HepG2 (cell line): ENCODE measurements around the gene GLRX5. TPM values are rescaled to one million over a fixed set of nuclear protein-coding genes. Genes with fewer than 3 reads are reported as not detected.

Source experiments
- ATF1 ChIP-seq: IDR thresholded peaks from 2 replicates; pipeline ENCODE4 v1.6.1; 2016; ENCODE audit warnings: mild to moderate bottlenecking, control low read depth
- HIVEP1 ChIP-seq: sonication (generic); formaldehyde crosslinking; IDR thresholded peaks from 2 replicates; pipeline ENCODE4 v1.4.0; 2020; ENCODE audit warnings: mild to moderate bottlenecking, missing genetic modification reagents
- HNRNPL ChIP-seq: fragments of 200-400 bp; formaldehyde crosslinking; IDR thresholded peaks from 2 replicates; pipeline ENCODE4 v1.6.1; 2017; ENCODE audit warnings: mild to moderate bottlenecking, low read depth, low read length
- KAT7 ChIP-seq: IDR thresholded peaks from 2 replicates; pipeline ENCODE4 v1.6.1; 2018; ENCODE audit warnings: borderline replicate concordance, missing compliant biosample characterization
- MYC ChIP-seq: sonication (generic); formaldehyde crosslinking; IDR thresholded peaks from 2 replicates; pipeline ENCODE4 v1.9.0; 2021; ENCODE audit warnings: missing genetic modification reagents, borderline replicate concordance
- NFKB2 ChIP-seq: sonication (generic); formaldehyde crosslinking; IDR thresholded peaks from 2 replicates; pipeline ENCODE4 v1.4.0; 2020; ENCODE audit warnings: missing genetic modification reagents, borderline replicate concordance
- SP4 ChIP-seq: sonication (generic); formaldehyde crosslinking; IDR thresholded peaks from 2 replicates; pipeline ENCODE4 v1.8.1; 2023; ENCODE audit warnings: mild to moderate bottlenecking, missing genetic modification reagents
- SRSF4 ChIP-seq: fragments of 200-400 bp; formaldehyde crosslinking; IDR thresholded peaks from one replicate; pipeline ENCODE4 v1.6.1; 2018; ENCODE audit warnings: mild to moderate bottlenecking, low read depth, low read length, moderate library complexity; ENCODE audit not compliant: poor library complexity, severe bottlenecking
- ZFP90 ChIP-seq: sonication (generic); formaldehyde crosslinking; IDR thresholded peaks from 2 replicates; pipeline ENCODE4 v1.8.0; 2022; ENCODE audit warnings: missing genetic modification reagents, mild to moderate bottlenecking, inconsistent platforms, borderline replicate concordance
- ZKSCAN5 ChIP-seq: sonication (generic); formaldehyde crosslinking; IDR thresholded peaks from 2 replicates; pipeline ENCODE4 v1.5.1; 2020; ENCODE audit warnings: mild to moderate bottlenecking, missing genetic modification reagents
- ZNF292 ChIP-seq: sonication (generic); formaldehyde crosslinking; IDR thresholded peaks from 2 replicates; pipeline ENCODE4 v1.8.1; 2022; ENCODE audit warnings: mild to moderate bottlenecking, low read depth, missing genetic modification reagents, borderline replicate concordance
- ZNF772 ChIP-seq: sonication (generic); formaldehyde crosslinking; IDR thresholded peaks from 2 replicates; pipeline ENCODE4 v1.5.0; 2020; ENCODE audit warnings: mild to moderate bottlenecking, missing genetic modification reagents
- polyA plus RNA-seq, 8 experiments: library from polyadenylated mRNA; depleted of rRNA in 3 of 8; stranded (reverse) in 7 of 8; unstranded in 1 of 8; fragments of >200 nt; fragmentation: Illumina TruSeq in 4 of 8; extraction: Trizol in 4 of 8; gene quantifications; 2 replicates each; pipeline versions ENCODE4 v1.2.1 to v1.2.3, GENCODE V29; 2011 to 2016; ENCODE audit warnings: low read depth in 4 of 8, missing spikeins in 1 of 8, mixed read lengths in 1 of 8; ENCODE audit not compliant: insufficient read depth in 1 of 8
- total RNA-seq, 5 experiments: library from RNA; depleted of rRNA; stranded (reverse); fragments of >200 nt; fragmentation: Illumina TruSeq; extraction: Trizol; gene quantifications; 2 replicates each; pipeline ENCODE4 v1.2.3, GENCODE V29; 2016; ENCODE audit warnings: low read depth in 1 of 5
- TF ChIP-seq, protein P1 (sequence below): sonication (generic); formaldehyde crosslinking; IDR thresholded peaks from 2 replicates; pipeline ENCODE4 v1.9.0; 2021; ENCODE audit warnings: missing genetic modification reagents, borderline replicate concordance
- TF ChIP-seq, protein P2 (sequence below): sonication (generic); formaldehyde crosslinking; conservative IDR thresholded peaks from 2 replicates; pipeline ENCODE4 v1.4.0; 2020; ENCODE audit warnings: missing genetic modification reagents
- TF ChIP-seq, protein P3 (sequence below): sonication (generic); formaldehyde crosslinking; conservative IDR thresholded peaks from 2 replicates; pipeline ENCODE4 v1.4.0; 2020; ENCODE audit warnings: mild to moderate bottlenecking, missing genetic modification reagents, moderate library complexity
- TF ChIP-seq, protein P4 (sequence below): sonication (generic); formaldehyde crosslinking; IDR thresholded peaks from 2 replicates; pipeline ENCODE4 v1.4.0; 2020; ENCODE audit warnings: missing genetic modification reagents, borderline replicate concordance
- TF ChIP-seq, protein P5 (sequence below): sonication (generic); formaldehyde crosslinking; IDR thresholded peaks from 2 replicates; pipeline ENCODE4 v1.4.0; 2020; ENCODE audit warnings: missing genetic modification reagents

Gene GLRX5
- total and polyA plus RNA-seq, 2 of the 13 experiments (the other 11 are each of a cell fraction or from before 2014, with no cell fraction given) = 122 to 146 TPM

DNA sequence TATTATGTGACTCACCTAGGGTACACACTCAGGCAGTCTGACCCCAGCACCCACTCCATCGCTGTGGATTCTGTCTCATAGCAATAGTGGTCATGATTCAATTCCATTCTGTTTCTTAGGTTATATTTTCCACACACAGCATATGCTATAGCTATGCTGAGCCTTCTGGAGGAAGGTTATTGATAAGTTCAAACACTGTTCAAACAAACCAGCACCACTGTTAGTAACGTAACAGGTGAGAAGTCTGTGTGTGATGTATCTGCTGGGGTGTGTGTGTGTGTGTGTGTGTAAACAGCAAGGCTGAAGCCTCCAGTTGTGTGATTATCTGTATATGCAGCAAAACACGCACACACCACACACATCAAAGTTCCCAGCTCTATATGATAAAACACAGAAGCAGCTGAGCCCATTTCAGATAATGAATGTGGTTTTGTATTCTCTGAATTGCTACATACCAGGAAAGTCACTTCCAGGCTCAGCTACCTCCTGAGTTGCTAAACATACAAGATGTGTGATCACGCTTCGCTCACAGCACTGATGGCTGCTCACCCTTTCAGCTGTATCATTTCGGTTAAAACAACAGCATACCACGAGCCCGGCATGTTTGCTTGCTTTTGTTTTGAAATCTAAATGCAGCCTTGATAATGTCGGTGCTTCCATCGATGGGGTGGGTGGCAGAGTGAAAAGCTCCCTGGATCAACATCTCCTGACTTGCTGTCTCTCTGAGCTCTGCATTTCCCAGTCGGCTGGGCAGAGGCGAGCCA is 11.6 kb upstream of the GLRX5 start (continued):
- TF ChIP-seq SP4 (CRISPR knock-in tag) = no peak
- peak; percentile 14; the same call in 1 of the 2 replicates for TF ChIP-seq KAT7 (CRISPR knock-in tag)
- TF ChIP-seq ZKSCAN5 (CRISPR knock-in tag) = peak; percentile 75
- TF ChIP-seq SRSF4 = no peak
- no peak for TF ChIP-seq HIVEP1 (CRISPR knock-in tag)
- TF ChIP-seq ZNF292 (CRISPR knock-in tag) = peak; percentile 73
- TF ChIP-seq, protein P1, sequence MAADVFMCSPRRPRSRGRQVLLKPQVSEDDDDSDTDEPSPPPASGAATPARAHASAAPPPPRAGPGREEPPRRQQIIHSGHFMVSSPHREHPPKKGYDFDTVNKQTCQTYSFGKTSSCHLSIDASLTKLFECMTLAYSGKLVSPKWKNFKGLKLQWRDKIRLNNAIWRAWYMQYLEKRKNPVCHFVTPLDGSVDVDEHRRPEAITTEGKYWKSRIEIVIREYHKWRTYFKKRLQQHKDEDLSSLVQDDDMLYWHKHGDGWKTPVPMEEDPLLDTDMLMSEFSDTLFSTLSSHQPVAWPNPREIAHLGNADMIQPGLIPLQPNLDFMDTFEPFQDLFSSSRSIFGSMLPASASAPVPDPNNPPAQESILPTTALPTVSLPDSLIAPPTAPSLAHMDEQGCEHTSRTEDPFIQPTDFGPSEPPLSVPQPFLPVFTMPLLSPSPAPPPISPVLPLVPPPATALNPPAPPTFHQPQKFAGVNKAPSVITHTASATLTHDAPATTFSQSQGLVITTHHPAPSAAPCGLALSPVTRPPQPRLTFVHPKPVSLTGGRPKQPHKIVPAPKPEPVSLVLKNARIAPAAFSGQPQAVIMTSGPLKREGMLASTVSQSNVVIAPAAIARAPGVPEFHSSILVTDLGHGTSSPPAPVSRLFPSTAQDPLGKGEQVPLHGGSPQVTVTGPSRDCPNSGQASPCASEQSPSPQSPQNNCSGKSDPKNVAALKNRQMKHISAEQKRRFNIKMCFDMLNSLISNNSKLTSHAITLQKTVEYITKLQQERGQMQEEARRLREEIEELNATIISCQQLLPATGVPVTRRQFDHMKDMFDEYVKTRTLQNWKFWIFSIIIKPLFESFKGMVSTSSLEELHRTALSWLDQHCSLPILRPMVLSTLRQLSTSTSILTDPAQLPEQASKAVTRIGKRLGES (CRISPR knock-in tag) = peak; percentile 63; the same call in 1 of the 2 replicates
- TF ChIP-seq, protein P2, sequence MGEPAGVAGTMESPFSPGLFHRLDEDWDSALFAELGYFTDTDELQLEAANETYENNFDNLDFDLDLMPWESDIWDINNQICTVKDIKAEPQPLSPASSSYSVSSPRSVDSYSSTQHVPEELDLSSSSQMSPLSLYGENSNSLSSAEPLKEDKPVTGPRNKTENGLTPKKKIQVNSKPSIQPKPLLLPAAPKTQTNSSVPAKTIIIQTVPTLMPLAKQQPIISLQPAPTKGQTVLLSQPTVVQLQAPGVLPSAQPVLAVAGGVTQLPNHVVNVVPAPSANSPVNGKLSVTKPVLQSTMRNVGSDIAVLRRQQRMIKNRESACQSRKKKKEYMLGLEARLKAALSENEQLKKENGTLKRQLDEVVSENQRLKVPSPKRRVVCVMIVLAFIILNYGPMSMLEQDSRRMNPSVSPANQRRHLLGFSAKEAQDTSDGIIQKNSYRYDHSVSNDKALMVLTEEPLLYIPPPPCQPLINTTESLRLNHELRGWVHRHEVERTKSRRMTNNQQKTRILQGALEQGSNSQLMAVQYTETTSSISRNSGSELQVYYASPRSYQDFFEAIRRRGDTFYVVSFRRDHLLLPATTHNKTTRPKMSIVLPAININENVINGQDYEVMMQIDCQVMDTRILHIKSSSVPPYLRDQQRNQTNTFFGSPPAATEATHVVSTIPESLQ (CRISPR knock-in tag) = no peak
- TF ChIP-seq, protein P3, sequence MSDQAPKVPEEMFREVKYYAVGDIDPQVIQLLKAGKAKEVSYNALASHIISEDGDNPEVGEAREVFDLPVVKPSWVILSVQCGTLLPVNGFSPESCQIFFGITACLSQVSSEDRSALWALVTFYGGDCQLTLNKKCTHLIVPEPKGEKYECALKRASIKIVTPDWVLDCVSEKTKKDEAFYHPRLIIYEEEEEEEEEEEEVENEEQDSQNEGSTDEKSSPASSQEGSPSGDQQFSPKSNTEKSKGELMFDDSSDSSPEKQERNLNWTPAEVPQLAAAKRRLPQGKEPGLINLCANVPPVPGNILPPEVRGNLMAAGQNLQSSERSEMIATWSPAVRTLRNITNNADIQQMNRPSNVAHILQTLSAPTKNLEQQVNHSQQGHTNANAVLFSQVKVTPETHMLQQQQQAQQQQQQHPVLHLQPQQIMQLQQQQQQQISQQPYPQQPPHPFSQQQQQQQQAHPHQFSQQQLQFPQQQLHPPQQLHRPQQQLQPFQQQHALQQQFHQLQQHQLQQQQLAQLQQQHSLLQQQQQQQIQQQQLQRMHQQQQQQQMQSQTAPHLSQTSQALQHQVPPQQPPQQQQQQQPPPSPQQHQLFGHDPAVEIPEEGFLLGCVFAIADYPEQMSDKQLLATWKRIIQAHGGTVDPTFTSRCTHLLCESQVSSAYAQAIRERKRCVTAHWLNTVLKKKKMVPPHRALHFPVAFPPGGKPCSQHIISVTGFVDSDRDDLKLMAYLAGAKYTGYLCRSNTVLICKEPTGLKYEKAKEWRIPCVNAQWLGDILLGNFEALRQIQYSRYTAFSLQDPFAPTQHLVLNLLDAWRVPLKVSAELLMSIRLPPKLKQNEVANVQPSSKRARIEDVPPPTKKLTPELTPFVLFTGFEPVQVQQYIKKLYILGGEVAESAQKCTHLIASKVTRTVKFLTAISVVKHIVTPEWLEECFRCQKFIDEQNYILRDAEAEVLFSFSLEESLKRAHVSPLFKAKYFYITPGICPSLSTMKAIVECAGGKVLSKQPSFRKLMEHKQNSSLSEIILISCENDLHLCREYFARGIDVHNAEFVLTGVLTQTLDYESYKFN = peak; percentile 81
- TF ChIP-seq ATF1 = no peak
- TF ChIP-seq, protein P4, sequence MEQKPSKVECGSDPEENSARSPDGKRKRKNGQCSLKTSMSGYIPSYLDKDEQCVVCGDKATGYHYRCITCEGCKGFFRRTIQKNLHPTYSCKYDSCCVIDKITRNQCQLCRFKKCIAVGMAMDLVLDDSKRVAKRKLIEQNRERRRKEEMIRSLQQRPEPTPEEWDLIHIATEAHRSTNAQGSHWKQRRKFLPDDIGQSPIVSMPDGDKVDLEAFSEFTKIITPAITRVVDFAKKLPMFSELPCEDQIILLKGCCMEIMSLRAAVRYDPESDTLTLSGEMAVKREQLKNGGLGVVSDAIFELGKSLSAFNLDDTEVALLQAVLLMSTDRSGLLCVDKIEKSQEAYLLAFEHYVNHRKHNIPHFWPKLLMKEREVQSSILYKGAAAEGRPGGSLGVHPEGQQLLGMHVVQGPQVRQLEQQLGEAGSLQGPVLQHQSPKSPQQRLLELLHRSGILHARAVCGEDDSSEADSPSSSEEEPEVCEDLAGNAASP (CRISPR knock-in tag) = peak; percentile 43; the same call in 1 of the 2 replicates
- TF ChIP-seq NFKB2 (CRISPR knock-in tag) = no peak
- TF ChIP-seq ZFP90 (CRISPR knock-in tag) = no peak
- peak; percentile 32; the same call in 1 of the 2 replicates for TF ChIP-seq MYC (CRISPR knock-in tag)
- TF ChIP-seq, protein P5, sequence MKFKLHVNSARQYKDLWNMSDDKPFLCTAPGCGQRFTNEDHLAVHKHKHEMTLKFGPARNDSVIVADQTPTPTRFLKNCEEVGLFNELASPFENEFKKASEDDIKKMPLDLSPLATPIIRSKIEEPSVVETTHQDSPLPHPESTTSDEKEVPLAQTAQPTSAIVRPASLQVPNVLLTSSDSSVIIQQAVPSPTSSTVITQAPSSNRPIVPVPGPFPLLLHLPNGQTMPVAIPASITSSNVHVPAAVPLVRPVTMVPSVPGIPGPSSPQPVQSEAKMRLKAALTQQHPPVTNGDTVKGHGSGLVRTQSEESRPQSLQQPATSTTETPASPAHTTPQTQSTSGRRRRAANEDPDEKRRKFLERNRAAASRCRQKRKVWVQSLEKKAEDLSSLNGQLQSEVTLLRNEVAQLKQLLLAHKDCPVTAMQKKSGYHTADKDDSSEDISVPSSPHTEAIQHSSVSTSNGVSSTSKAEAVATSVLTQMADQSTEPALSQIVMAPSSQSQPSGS = peak; percentile 66; the same call in 1 of the 2 replicates
- TF ChIP-seq ZNF772 = peak; percentile 33; the same call in 1 of the 2 replicates
- no peak for TF ChIP-seq HNRNPL
